ENCODE measurements around the gene SH3RF2. TPM values are rescaled to one million over a fixed set of nuclear protein-coding genes. Genes with fewer than 3 reads are reported as not detected.

The SH3RF2 gene
- total RNA-seq, 2 donors from 2014 or later = 2.6 to 3.2 TPM

DNA sequence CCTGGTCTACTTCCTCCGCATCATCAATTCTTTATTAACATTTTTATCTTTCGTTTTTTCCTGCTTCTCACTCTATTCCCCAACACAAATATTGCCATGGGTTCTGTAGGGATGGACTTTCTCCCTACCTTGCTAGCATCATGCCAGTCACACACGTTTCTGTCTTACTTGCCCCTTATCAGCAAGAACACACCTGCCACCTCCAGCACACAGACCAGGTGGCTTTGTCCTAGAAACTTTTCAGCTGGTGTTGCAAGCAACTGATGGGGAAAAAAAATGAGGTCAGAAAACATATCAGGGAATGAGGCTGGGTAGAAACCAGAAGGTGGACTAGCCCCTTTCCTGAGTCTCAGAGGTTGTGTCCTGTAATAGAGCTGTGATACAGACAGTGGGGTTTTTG is 5.8 kb downstream of the SH3RF2 start:
- H3K4me1 ChIP-seq (ENCODE audit: control insufficient read depth, insufficient read depth, low read length) = peaks cover 23% of the 10 kb centered on the region
- no peak overlapping the region for H3K27ac ChIP-seq (ENCODE audit: low read depth, low read length)
- no peaks in the 10 kb centered on the region for H3K27me3 ChIP-seq (ENCODE audit: control insufficient read depth, insufficient read depth, low read length, poor library complexity, severe bottlenecking)
- H3K36me3 Mint-ChIP-seq (ENCODE audit: low read depth) = no peaks in the 10 kb centered on the region
- H3K36me3 ChIP-seq (ENCODE audit: control insufficient read depth, insufficient read depth, low read length) = no peaks in the 10 kb centered on the region
- no peaks in the 10 kb centered on the region for H3K9me3 ChIP-seq (ENCODE audit: control insufficient read depth, low read length)
- no peak overlapping the region for H3K9ac ChIP-seq (ENCODE audit: extremely low read depth, low read length, poor library complexity, severe bottlenecking)
- DNase-seq = no peak
- WGBS, 2 experiments (ENCODE audit: insufficient coverage in 1 of 2, insufficient read length in 1 of 2) = 81% methylated on average over 3 of the region's 3 CpGs; no CpG with 5 or more reads in 1 of the 2 experiments
- H3K4me1 Mint-ChIP-seq = peaks cover 41% of the 10 kb centered on the region
- no peaks in the 10 kb centered on the region for H3K27me3 Mint-ChIP-seq (ENCODE audit: insufficient read depth)
- no peak overlapping the region for H3K27ac Mint-ChIP-seq
- H3K9me3 Mint-ChIP-seq = no peaks in the 10 kb centered on the region
- no peak overlapping the region for H3K4me3 ChIP-seq (ENCODE audit: low read length)
- H3K4me3 Mint-ChIP-seq = no peak overlapping the region
- TF ChIP-seq, protein P1, sequence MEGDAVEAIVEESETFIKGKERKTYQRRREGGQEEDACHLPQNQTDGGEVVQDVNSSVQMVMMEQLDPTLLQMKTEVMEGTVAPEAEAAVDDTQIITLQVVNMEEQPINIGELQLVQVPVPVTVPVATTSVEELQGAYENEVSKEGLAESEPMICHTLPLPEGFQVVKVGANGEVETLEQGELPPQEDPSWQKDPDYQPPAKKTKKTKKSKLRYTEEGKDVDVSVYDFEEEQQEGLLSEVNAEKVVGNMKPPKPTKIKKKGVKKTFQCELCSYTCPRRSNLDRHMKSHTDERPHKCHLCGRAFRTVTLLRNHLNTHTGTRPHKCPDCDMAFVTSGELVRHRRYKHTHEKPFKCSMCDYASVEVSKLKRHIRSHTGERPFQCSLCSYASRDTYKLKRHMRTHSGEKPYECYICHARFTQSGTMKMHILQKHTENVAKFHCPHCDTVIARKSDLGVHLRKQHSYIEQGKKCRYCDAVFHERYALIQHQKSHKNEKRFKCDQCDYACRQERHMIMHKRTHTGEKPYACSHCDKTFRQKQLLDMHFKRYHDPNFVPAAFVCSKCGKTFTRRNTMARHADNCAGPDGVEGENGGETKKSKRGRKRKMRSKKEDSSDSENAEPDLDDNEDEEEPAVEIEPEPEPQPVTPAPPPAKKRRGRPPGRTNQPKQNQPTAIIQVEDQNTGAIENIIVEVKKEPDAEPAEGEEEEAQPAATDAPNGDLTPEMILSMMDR (conservative IDR thresholded peaks at IDR 0.05) = no peak

DNA sequence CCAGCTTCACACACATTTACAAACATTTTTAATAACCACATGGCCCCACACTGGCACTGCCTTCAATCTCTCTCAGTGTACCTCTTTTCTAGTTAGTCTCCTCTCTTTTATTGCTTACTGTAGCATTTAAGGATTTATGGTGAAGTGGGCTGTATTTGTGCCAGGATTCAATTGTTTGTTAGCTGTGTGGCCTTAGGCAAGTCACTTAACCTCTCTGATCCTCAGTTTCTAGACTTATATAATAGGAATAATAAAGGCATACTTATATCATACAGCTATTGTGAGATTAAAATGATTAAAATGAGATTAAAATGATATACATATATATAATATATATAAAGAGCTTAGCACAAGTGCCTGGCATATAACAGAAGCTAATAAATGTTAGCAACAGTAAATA is 6.4 kb downstream of the SH3RF2 start:
- no peaks in the 10 kb centered on the region for H3K36me3 Mint-ChIP-seq (ENCODE audit: low read depth)
- no peak overlapping the region for H3K4me3 Mint-ChIP-seq
- H3K27ac Mint-ChIP-seq = no peak overlapping the region
- Histone ChIP-seq H3K27ac (ENCODE audit: low read depth, low read length) (no peak overlapping the region), H3K9ac (ENCODE audit: extremely low read depth, low read length, poor library complexity, severe bottlenecking) (no peak overlapping the region), H3K4me3 (ENCODE audit: low read length) (no peak overlapping the region), H3K36me3 (ENCODE audit: control insufficient read depth, insufficient read depth, low read length) (no peaks in the 10 kb centered on the region), H3K27me3 (ENCODE audit: control insufficient read depth, insufficient read depth, low read length, poor library complexity, severe bottlenecking) (no peaks in the 10 kb centered on the region), H3K4me1 (ENCODE audit: control insufficient read depth, insufficient read depth, low read length) (peaks cover 21% of the 10 kb centered on the region), H3K9me3 (ENCODE audit: control insufficient read depth, low read length) (no peaks in the 10 kb centered on the region)
- H3K9me3 Mint-ChIP-seq = no peaks in the 10 kb centered on the region
- H3K27me3 Mint-ChIP-seq (ENCODE audit: insufficient read depth) = no peaks in the 10 kb centered on the region
- TF ChIP-seq, protein P1 (conservative IDR thresholded peaks at IDR 0.05) = no peak
- no peak for DNase-seq
- peaks cover 35% of the 10 kb centered on the region for H3K4me1 Mint-ChIP-seq

DNA sequence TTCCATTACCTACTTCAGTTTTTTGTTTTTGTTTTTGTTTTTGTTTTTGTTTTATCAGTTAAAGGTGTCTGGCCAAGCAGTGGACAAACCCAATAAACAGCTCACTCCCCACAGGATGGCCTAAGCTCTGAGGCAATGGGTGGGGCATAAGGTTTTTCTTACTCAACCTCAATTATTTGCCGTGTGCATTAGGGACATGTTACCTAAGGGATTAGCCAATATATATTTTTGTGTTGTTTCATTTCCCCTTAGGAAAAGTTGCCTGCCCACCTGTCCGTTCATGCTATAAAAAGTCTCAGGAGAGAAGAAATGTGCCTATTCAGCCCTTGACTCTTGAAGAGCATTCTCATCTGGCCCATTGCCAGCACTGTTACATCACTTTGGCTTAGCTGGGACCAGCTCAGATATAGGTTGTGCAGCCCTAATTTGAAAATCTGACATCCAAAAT is 7.3 kb downstream of the SH3RF2 start:
- H3K27ac ChIP-seq (ENCODE audit: low read depth, low read length) = no peak overlapping the region
- H3K4me3 Mint-ChIP-seq = no peak overlapping the region
- 86 to 90% methylated on average over 2 of the region's 2 CpGs for WGBS, 2 experiments (ENCODE audit: insufficient coverage in 1 of 2, insufficient read length in 1 of 2)

More for the DNA sequence above, 7.3 kb downstream of the SH3RF2 start:
- Mint-ChIP-seq H3K27ac (no peak overlapping the region), H3K27me3 (ENCODE audit: insufficient read depth) (no peaks in the 10 kb centered on the region), H3K4me1 (peaks cover 26% of the 10 kb centered on the region), H3K36me3 (ENCODE audit: low read depth) (no peaks in the 10 kb centered on the region), H3K9me3 (no peaks in the 10 kb centered on the region)
- H3K4me3 ChIP-seq (ENCODE audit: low read length) = no peak overlapping the region
- peaks cover 13% of the 10 kb centered on the region for H3K4me1 ChIP-seq (ENCODE audit: control insufficient read depth, insufficient read depth, low read length)
- H3K9me3 ChIP-seq (ENCODE audit: control insufficient read depth, low read length) = no peaks in the 10 kb centered on the region
- H3K9ac ChIP-seq (ENCODE audit: extremely low read depth, low read length, poor library complexity, severe bottlenecking) = no peak overlapping the region
- no peaks in the 10 kb centered on the region for H3K36me3 ChIP-seq (ENCODE audit: control insufficient read depth, insufficient read depth, low read length)
- DNase-seq = no peak
- TF ChIP-seq, protein P1 (conservative IDR thresholded peaks at IDR 0.05) = no peak
- no peaks in the 10 kb centered on the region for H3K27me3 ChIP-seq (ENCODE audit: control insufficient read depth, insufficient read depth, low read length, poor library complexity, severe bottlenecking)

Data from endodermal cell (in vitro differentiated cells).